GM12878 (cell line): ENCODE results near the gene PURA. TPM values are rescaled to one million over a fixed set of nuclear protein-coding genes. Genes with fewer than 3 reads are reported as not detected.
A peak's percentile ranks its signal among the peaks of the same experiment; 100 is the strongest.

Experiments
- ATAC-seq: fragments of 200-7000 bp; cut with Tn5 transposase; 3 replicates; pipeline ENCODE4 v1.9.1; 2020; ENCODE audit warnings: mild to moderate bottlenecking, moderate library complexity
- BruUV-seq: library from RNA; stranded (reverse); fragments of 400-500 nt; replicated peaks from 2 replicates; lab custom pipeline; 2021; lab: Mats Ljungman, UMichigan
- CTCF ChIA-PET: fragments of 300-600 bp; sonication (Branson Sonifier 250); formaldehyde crosslinking; extraction: SDS; loops from one replicate; lab custom pipeline; 2021; ENCODE audit warnings: inconsistent platforms; lab: Yijun Ruan, JAX
- POLR2A ChIA-PET: fragments of 350-600 bp; formaldehyde crosslinking; extraction: SDS; loops from one replicate; lab custom pipeline; 2021; ENCODE audit warnings: inconsistent platforms; lab: Charles Lee
- RAD21 ChIA-PET: fragments of 300-600 bp; sonication (Branson Sonifier 250); formaldehyde crosslinking; loops from one replicate; lab custom pipeline; 2023; ENCODE audit warnings: antibody characterized with exemption; ENCODE audit not compliant: unreplicated experiment; lab: Charles Lee
- SMC1A ChIA-PET: fragments of 300-600 bp; sonication (Branson Sonifier 250); formaldehyde crosslinking; loops from one replicate; lab custom pipeline; 2023; ENCODE audit not compliant: unreplicated experiment, uncharacterized antibody; lab: Charles Lee
- DNase-seq: peaks from one replicate; pipeline ENCODE4 v3.0.0-alpha.2; 2011; ENCODE audit warnings: low read depth, low spot score
- FAIRE-seq: peaks from 3 replicates; lab custom pipeline; 2011; peaks lifted over from hg19 to GRCh38; lab: Jason Lieb, UNC
- H2AFZ ChIP-seq: 2 replicates; pipeline ENCODE4 v1.6.0; 2011; ENCODE audit warnings: low read depth, low read length, control low read depth; ENCODE audit not compliant: control insufficient read depth
- H3K27ac ChIP-seq: 2 replicates; pipeline ENCODE4 v1.5.1; 2011; ENCODE audit warnings: control low read depth; ENCODE audit not compliant: control insufficient read depth, insufficient read depth
- H3K27me3 ChIP-seq, 2 experiments: replicated peaks in 1 of 2; 2 replicates each; pipeline versions ENCODE4 v1.6.0 to v1.6.1; 2011; ENCODE audit warnings: low read length in 1 of 2; ENCODE audit not compliant: control insufficient read depth in 2 of 2, insufficient read depth in 2 of 2
- H3K36me3 ChIP-seq, 2 experiments: 2 replicates each; pipeline ENCODE4 v1.5.1; 2011; ENCODE audit warnings: low read length in 1 of 2; ENCODE audit not compliant: control insufficient read depth in 2 of 2, insufficient read depth in 2 of 2
- H3K4me1 ChIP-seq: 2 replicates; pipeline ENCODE4 v1.6.1; 2011; ENCODE audit warnings: mild to moderate bottlenecking, low read length, moderate library complexity, mixed read lengths; ENCODE audit not compliant: control insufficient read depth, insufficient read depth
- H3K4me2 ChIP-seq: 2 replicates; pipeline ENCODE4 v1.6.0; 2011; ENCODE audit warnings: control low read depth; ENCODE audit not compliant: control insufficient read depth, insufficient read depth
- H3K4me3 ChIP-seq: fragments of 200-600 bp; sonication (generic); 2 replicates; pipeline ENCODE4 v1.5.1; 2016
- H3K79me2 ChIP-seq: 2 replicates; pipeline ENCODE4 v1.6.0; 2011; ENCODE audit warnings: low read length; ENCODE audit not compliant: control insufficient read depth, insufficient read depth
- H3K9ac ChIP-seq: 2 replicates; pipeline ENCODE4 v1.8.0; 2011; ENCODE audit warnings: low read length, control low read depth, mixed read lengths; ENCODE audit not compliant: control insufficient read depth, insufficient read depth
- H3K9me3 ChIP-seq: replicated peaks from 3 replicates; pipeline ENCODE4 v1.5.1; 2011; ENCODE audit warnings: mild to moderate bottlenecking, low read length; ENCODE audit not compliant: control insufficient read depth, insufficient read depth
- H4K20me1 ChIP-seq: 2 replicates; pipeline ENCODE4 v1.6.0; 2011; ENCODE audit not compliant: control insufficient read depth, insufficient read depth
- HSF1 ChIP-seq: fragments of 150-350 bp; IDR thresholded peaks from 2 replicates; pipeline ENCODE4 v1.6.1; 2014; ENCODE audit warnings: mild to moderate bottlenecking, low read depth, low read length
- IRF3 ChIP-seq: fragments of 450-650 bp; IDR thresholded peaks from 2 replicates; pipeline ENCODE4 v1.6.1; 2014; ENCODE audit warnings: mild to moderate bottlenecking
- LARP7 ChIP-seq: fragments of 450-650 bp; IDR thresholded peaks from 2 replicates; pipeline ENCODE4 v1.6.1; 2017; ENCODE audit warnings: mild to moderate bottlenecking
- MLLT1 ChIP-seq: fragments of 450-650 bp; IDR thresholded peaks from 2 replicates; pipeline ENCODE4 v1.6.1; 2016; ENCODE audit warnings: mild to moderate bottlenecking
- PAX8 ChIP-seq: fragments of 450-650 bp; IDR thresholded peaks from 2 replicates; pipeline ENCODE4 v1.6.1; 2017; ENCODE audit warnings: mild to moderate bottlenecking, moderate library complexity
- POLR2A ChIP-seq: IDR thresholded peaks from 2 replicates; pipeline ENCODE4 v1.6.1; 2011; ENCODE audit warnings: low read depth, mild to moderate bottlenecking, low read length
- SIX5 ChIP-seq: IDR thresholded peaks from 2 replicates; pipeline ENCODE4 v1.6.1; 2011; ENCODE audit warnings: mild to moderate bottlenecking, low read depth, low read length, moderate library complexity; ENCODE audit not compliant: severe bottlenecking
- ZNF217 ChIP-seq: fragments of 450-650 bp; IDR thresholded peaks from 2 replicates; pipeline ENCODE4 v1.6.1; 2017; ENCODE audit warnings: antibody characterized with exemption, mild to moderate bottlenecking
- WGBS: methylation state at CpG from one replicate; pipeline ENCODE4 v1.1.6; 2016; ENCODE audit warnings: low lambda C conversion rate; ENCODE audit not compliant: insufficient replicate concordance, insufficient coverage; ENCODE audit errors: missing lambda C conversion rate; 5-methylcytosine and 5-hydroxymethylcytosine counted together
- in situ Hi-C: fragments of 300-500 bp; cut with MboI; formaldehyde crosslinking; loops from 9 replicates; pipeline ENCODE4 v1.14.3; 2018; ENCODE audit warnings: mixed read lengths
- intact Hi-C: fragments of 100-400 bp; cut with micrococcal nuclease; formaldehyde crosslinking; loops from one replicate; pipeline ENCODE4 v1.14.2; 2022; ENCODE audit not compliant: unreplicated experiment
- polyA plus RNA-seq, 11 experiments: library from polyadenylated mRNA; depleted of rRNA in 4 of 11; unstranded in 6 of 11; stranded (reverse) in 5 of 11; fragments of >200 nt; fragmentation: Nextera tagmentation in 4 of 11; fragmentation: Illumina TruSeq in 1 of 11; extraction: Ambion mirVana in 4 of 11; extraction: Trizol in 1 of 11; gene quantifications; 1 replicate in 1 of 11; 2 replicates in 10 of 11; pipeline versions ENCODE4 v1.2.1 to v1.2.3, GENCODE V29; 2011 to 2016; ENCODE audit warnings: inconsistent platforms in 2 of 11, missing spikeins in 2 of 11, low read depth in 1 of 11
- total RNA-seq, 4 experiments: library from RNA; depleted of rRNA in 3 of 4; stranded (reverse); fragments of >200 nt in 3 of 4; fragmentation: Illumina TruSeq in 1 of 4; extraction: Trizol in 1 of 4; gene quantifications; 2 replicates each; pipeline versions ENCODE4 v1.2.1 to v1.2.3, GENCODE V29; 2013 to 2021

The PURA gene
- total and polyA plus RNA-seq, 10 of the 15 experiments (the other 5 are each of a cell fraction or from before 2014, with no cell fraction given): 3.3 to 11.8 (median 5.8) TPM

GRCh38 chr5:140109759-140110645 is 3.9 kb upstream of the PURA start:
- H4K20me1 ChIP-seq: no peaks in the 10 kb centered on the region

More at GRCh38 chr5:140109759-140110645, 3.9 kb upstream of the PURA start:
- Histone ChIP-seq H3K27me3 (no peaks in the 10 kb centered on the region), H3K4me2 (peak overlapping the region; percentile 72), H3K4me1 (peaks cover 24% of the 10 kb centered on the region), H3K36me3 (no peaks in the 10 kb centered on the region), H3K27ac (no peak overlapping the region), H2AFZ (no peak overlapping the region), H3K9me3 (no peaks in the 10 kb centered on the region), H3K79me2 (peaks cover 47% of the 10 kb centered on the region), H3K9ac (no peak overlapping the region; the same call in 1 of the 2 replicates), H3K4me3 (peak overlapping the region; percentile 86)
- no peak for FAIRE-seq
- ChIA-PET POLR2A (interaction anchor here (0.6 to 1.5 kb wide), 5 partner anchors 8 to 471 kb away, joined by 3 to 8 read pairs (median 5); no protein-coding TSS in a partner anchor), SMC1A (interaction anchor here (0.6 to 2.8 kb wide), 11 partner anchors 8 to 70 kb away, joined by 3 to 13 read pairs (median 6); no protein-coding TSS in a partner anchor), RAD21 (interaction anchor here (0.8 to 1.9 kb wide), 7 partner anchors 8 to 34 kb away, joined by 3 to 5 read pairs (median 4); no protein-coding TSS in a partner anchor), CTCF (interaction anchor here (1.1 to 2.3 kb wide), 8 partner anchors 9 to 141 kb away, joined by 3 to 14 read pairs (median 7); no protein-coding TSS in a partner anchor)
- BruUV-seq: no TSS peak
- no peak for TF ChIP-seq LARP7
- TF ChIP-seq PAX8: no peak
- no peak for TF ChIP-seq HSF1
- no peak for TF ChIP-seq POLR2A
- no peak for TF ChIP-seq IRF3
- no peak for TF ChIP-seq SIX5
- no peak for TF ChIP-seq MLLT1
- no peak for TF ChIP-seq ZNF217
- intact Hi-C loops (loop anchor here (5.0 kb wide), 1 partner anchor 68 kb away; the partner anchor contains the start of gene NRG2), in situ Hi-C loops (no loop called here)
- DNase-seq: no peak
- ATAC-seq: no peak
- 81% methylated on average over 2 of the region's 2 CpGs for WGBS
